ENCODE measurements around the gene TXNDC2.

DNA sequence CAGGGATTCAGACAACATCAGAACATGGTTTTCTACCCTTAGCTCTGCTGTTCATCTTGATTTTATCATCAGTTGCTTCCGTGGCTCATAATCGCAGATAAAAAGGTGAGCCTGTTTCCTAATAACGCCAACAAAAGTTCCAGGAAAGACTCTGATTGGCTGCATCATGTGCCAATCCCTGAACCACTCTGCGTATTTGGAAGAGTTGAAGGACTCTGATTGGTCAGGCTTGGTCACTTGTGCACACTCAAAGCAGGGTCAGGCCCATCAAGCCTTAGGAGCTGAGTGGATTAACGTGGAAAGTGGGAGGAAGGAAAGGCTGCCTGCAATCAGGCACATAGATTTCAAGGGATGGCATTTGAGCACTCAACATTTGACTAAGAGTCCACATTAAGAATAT is 11.4 kb downstream of the TXNDC2 start:
- no peak for TF ChIP-seq EZH2 (IDR thresholded peaks at IDR 0.05)
- no peak for TF ChIP-seq POLR2AphosphoS5 (IDR thresholded peaks at IDR 0.05; ENCODE audit: borderline replicate concordance, low read depth, low read length)
- no peak for TF ChIP-seq FOXP2 (optimal IDR thresholded peaks at IDR 0.05; ENCODE audit: control extremely low read depth, extremely low read length, insufficient read depth)

Data from SK-N-MC (cell line).